Hair follicle dermal papilla cell (primary cell): Measurements from ENCODE around the gene FLG2. TPM values are rescaled to one million over a fixed set of nuclear protein-coding genes. Genes with fewer than 3 reads are reported as not detected.

Experiments used
- small RNA-seq: library from RNA; depleted of rRNA; stranded (forward); fragments of <200 nt; gene quantifications from one replicate; pipeline ENCODE3, GENCODE V24; 2012
- total RNA-seq: library from RNA; depleted of rRNA; stranded (reverse); fragments of >200 nt; gene quantifications from 2 replicates; pipeline ENCODE4 v1.2.3, GENCODE V29; 2012

The FLG2 gene
- not detected in 2 replicates for total RNA-seq

GRCh38 chr1:152359906-152360305 lies at the start of gene FLG2:
Gene FLG2 (minus strand): TSS chr1:152360006. CDS start chr1:152358884, 1,122 bp downstream.

GRCh38 chr1:152325111-152325510 lies 34.7 kb downstream of the FLG2 start, which contains the start of gene FLG:
Gene FLG (minus strand): TSS chr1:152325239. CDS start chr1:152315456, 9,783 bp downstream.

Small RNAs within 50 kb of the gene (small RNA-seq; reads per million reads assigned to genes)
- not detected for gene HMGN3P1

Other genes starting within 250 kb of the FLG2 start
- under 0.01 TPM in 1 of 2 replicates, not detected in the other for gene TCHH, start 244.6 kb downstream of the FLG2 start, total RNA-seq
- gene RPTN, start 200.8 kb downstream of the FLG2 start, total RNA-seq = 0.12 TPM in 1 of 2 replicates, not detected in the other
- gene HRNR, start 135.8 kb downstream of the FLG2 start, total RNA-seq = under 0.01 TPM in 1 of 2 replicates, not detected in the other
- gene FLG, start 34.8 kb downstream of the FLG2 start, total RNA-seq = 0.16 and 9.8 TPM in 2 replicates
- not detected in 2 replicates for gene CRNN, start 54.3 kb upstream of the FLG2 start, total RNA-seq
- not detected in 2 replicates for gene LCE5A, start 150.8 kb upstream of the FLG2 start, total RNA-seq
- gene CRCT1, start 154.5 kb upstream of the FLG2 start, total RNA-seq = not detected in 2 replicates
- not detected in 2 replicates for gene LCE3E, start 206.8 kb upstream of the FLG2 start, total RNA-seq
- gene LCE3D, start 220.5 kb upstream of the FLG2 start, total RNA-seq = not detected in 2 replicates
- not detected in 2 replicates for gene LCE3C, start 240.2 kb upstream of the FLG2 start, total RNA-seq